T-helper 2 cell treated with Interferon-gamma antibody and Interleukin-4, amounts not matched to agents 5 μg/mL and 100 μg/mL, for 36 hours (primary cell): ENCODE results near the gene JOSD2.

ENCODE experiments used
- DNase-seq: peaks from one replicate; pipeline ENCODE4 v3.0.0; 2021; ENCODE audit warnings: low spot score
- H3K27ac Mint-ChIP-seq: one replicate; pipeline ENCODE4 v1.8.0; 2021; ENCODE audit warnings: mild to moderate bottlenecking, mixed read lengths
- H3K27me3 Mint-ChIP-seq: one replicate; pipeline ENCODE4 v1.8.0; 2021; ENCODE audit warnings: low read depth, mixed read lengths
- H3K36me3 Mint-ChIP-seq: one replicate; pipeline ENCODE4 v1.8.0; 2021; ENCODE audit warnings: low read depth, mixed read lengths
- H3K4me1 Mint-ChIP-seq: one replicate; pipeline ENCODE4 v1.8.0; 2021; ENCODE audit warnings: low read depth, mixed read lengths
- H3K4me3 Mint-ChIP-seq: one replicate; pipeline ENCODE4 v1.8.0; 2022; ENCODE audit warnings: mild to moderate bottlenecking, moderate library complexity, mixed read lengths
- H3K9me3 Mint-ChIP-seq: one replicate; pipeline ENCODE4 v1.8.0; 2021; ENCODE audit warnings: mixed read lengths

The JOSD2 gene

GRCh38 chr19:50458396-50459066 lies 52.5 kb downstream of the JOSD2 start:
- Mint-ChIP-seq H3K4me3 (no peak overlapping the region), H3K27ac (no peak overlapping the region), H3K9me3 (no peaks in the 10 kb centered on the region), H3K4me1 (peaks cover 16% of the 10 kb centered on the region), H3K36me3 (no peaks in the 10 kb centered on the region), H3K27me3 (no peaks in the 10 kb centered on the region)
- no peak for DNase-seq

GRCh38 chr19:50457300-50457699 lies 53.7 kb downstream of the JOSD2 start:
- Mint-ChIP-seq H3K4me3 (no peak overlapping the region), H3K4me1 (peaks cover 13% of the 10 kb centered on the region), H3K9me3 (no peaks in the 10 kb centered on the region), H3K27me3 (no peaks in the 10 kb centered on the region), H3K36me3 (no peaks in the 10 kb centered on the region), H3K27ac (no peak overlapping the region)
- no peak for DNase-seq
